Testis (tissue), 2 donors: Measurements from ENCODE around the gene NDUFAF5.

Experiments used
- CTCF ChIP-seq, 3 experiments: fragments of 450-650 bp in 2 of 3; fragments of 200-600 bp in 1 of 3; sonication (generic) in 1 of 3; IDR thresholded peaks; one replicate each; pipeline ENCODE4 v1.5.1; 2016 to 2019; ENCODE audit warnings: antibody characterized with exemption in 3 of 3, mild to moderate bottlenecking in 2 of 3, moderate library complexity in 1 of 3
- POLR2A ChIP-seq: fragments of 450-650 bp; IDR thresholded peaks from one replicate; pipeline ENCODE4 v1.6.1; 2017; ENCODE audit warnings: antibody characterized with exemption, mild to moderate bottlenecking, moderate library complexity

DNA sequence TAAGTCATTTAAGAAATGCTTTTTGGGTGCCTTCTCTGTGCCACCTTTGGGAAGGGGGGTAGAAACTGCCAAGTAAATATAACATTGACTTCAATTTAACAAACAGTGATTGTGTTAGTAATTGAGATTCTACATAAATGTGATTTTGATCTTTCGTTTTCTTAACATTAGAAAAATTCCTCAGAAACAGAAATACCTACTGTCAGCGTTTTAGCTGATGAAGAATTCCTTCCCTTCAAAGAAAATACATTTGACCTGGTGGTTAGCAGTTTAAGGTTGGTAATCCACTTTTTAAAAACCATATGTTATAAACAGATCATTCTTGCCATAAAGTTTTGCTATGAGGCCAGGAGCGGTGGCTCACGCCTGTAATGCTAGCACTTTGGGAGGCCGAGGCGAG, 9.8 kb downstream of the NDUFAF5 start:
- TF ChIP-seq CTCF (IDR thresholded peaks at IDR 0.05): no peak
- no peak for TF ChIP-seq POLR2A
